Colon (tissue), 2 donors: ENCODE results near the gene MYO1F.
"Not testable (repeated sequence)": the region's sequence is repeated elsewhere in the genome, so short reads cannot be mapped to it uniquely, and the experiment has no call there.

Source experiments
- FAIRE-seq: peaks from 2 replicates; lab custom pipeline; 2012; peaks lifted over from hg19 to GRCh38; lab: Jason Lieb, UNC
- donor health status: control.
- donor health status: control.

The MYO1F gene

GRCh38 chr19:8600064-8600463 lies 22.8 kb upstream of the MYO1F start:
- no peak for FAIRE-seq

- FAIRE-seq: no peak
Measured at GRCh38 chr19:8596168-8596567, 18.9 kb upstream of the MYO1F start.

- no peak for FAIRE-seq
Measured at GRCh38 chr19:8595651-8596050, 18.4 kb upstream of the MYO1F start.

GRCh38 chr19:8593931-8594330 lies 16.7 kb upstream of the MYO1F start:
- FAIRE-seq: no peak

- FAIRE-seq: no peak
Measured at GRCh38 chr19:8592231-8593009, 15.2 kb upstream of the MYO1F start.

- FAIRE-seq: no peak
Measured at GRCh38 chr19:8589177-8589714, 12.0 kb upstream of the MYO1F start.

GRCh38 chr19:8585894-8586750 lies 8.9 kb upstream of the MYO1F start:
- no peak for FAIRE-seq

- no peak for FAIRE-seq
Measured at GRCh38 chr19:8584965-8585893, 8.0 kb upstream of the MYO1F start.

- FAIRE-seq: no peak
Measured at GRCh38 chr19:8580710-8581281, 3.6 kb upstream of the MYO1F start.

GRCh38 chr19:8578642-8579265 lies 1.5 kb upstream of the MYO1F start:
- no peak for FAIRE-seq

- FAIRE-seq: no peak
Measured at GRCh38 chr19:8577741-8578140, 499 bp upstream of the MYO1F start.

GRCh38 chr19:8576273-8576993 lies 809 bp downstream of the MYO1F start:
- no peak for FAIRE-seq

- no peak for FAIRE-seq
Measured at GRCh38 chr19:8575467-8575997, 1.7 kb downstream of the MYO1F start.

- not testable (repeated sequence) for FAIRE-seq
Measured at GRCh38 chr19:8574619-8574922, 2.7 kb downstream of the MYO1F start.

- FAIRE-seq: no peak
Measured at GRCh38 chr19:8573316-8573715, 3.9 kb downstream of the MYO1F start.

- FAIRE-seq: no peak
Measured at GRCh38 chr19:8571006-8571411, 6.2 kb downstream of the MYO1F start.

- FAIRE-seq: no peak
Measured at GRCh38 chr19:8569066-8569771, 8.0 kb downstream of the MYO1F start.

- FAIRE-seq: no peak
Measured at GRCh38 chr19:8567522-8568172, 9.6 kb downstream of the MYO1F start.

GRCh38 chr19:8566855-8567254 lies 10.4 kb downstream of the MYO1F start:
- FAIRE-seq: no peak
